KMS-11 (cell line): Measurements from ENCODE around the gene SGCB.

ENCODE experiments used
- H2AFZ ChIP-seq: fragments of 200-600 bp; sonication (generic); 2 replicates; pipeline ENCODE4 v1.6.1; 2016; ENCODE audit warnings: antibody characterized with exemption, mixed run types, low read depth
- H3K27ac ChIP-seq: fragments of 200-600 bp; sonication (generic); 2 replicates; pipeline ENCODE4 v1.6.1; 2016; ENCODE audit warnings: mild to moderate bottlenecking, mixed run types
- H3K27me3 ChIP-seq: fragments of 200-600 bp; sonication (generic); 2 replicates; pipeline ENCODE4 v1.6.1; 2017; ENCODE audit warnings: mild to moderate bottlenecking, low read depth, mixed run types, moderate library complexity; ENCODE audit not compliant: insufficient read depth
- H3K36me3 ChIP-seq: fragments of 200-600 bp; sonication (generic); 2 replicates; pipeline ENCODE4 v1.6.1; 2017; ENCODE audit warnings: mild to moderate bottlenecking, mixed run types; ENCODE audit not compliant: insufficient read depth
- H3K4me1 ChIP-seq: fragments of 200-600 bp; sonication (generic); 2 replicates; pipeline ENCODE4 v1.6.1; 2016; ENCODE audit warnings: mild to moderate bottlenecking, low read depth, mixed run types; ENCODE audit not compliant: poor library complexity, severe bottlenecking
- H3K4me2 ChIP-seq: fragments of 200-600 bp; sonication (generic); 2 replicates; pipeline ENCODE4 v1.7.0; 2016; ENCODE audit warnings: mild to moderate bottlenecking, mixed run types
- H3K4me3 ChIP-seq: fragments of 200-600 bp; sonication (generic); IDR thresholded peaks from 2 replicates; pipeline ENCODE4 v1.6.1; 2017; ENCODE audit warnings: low read depth, low read length, mixed read lengths; ENCODE audit not compliant: insufficient read depth
- H3K79me2 ChIP-seq: fragments of 200-600 bp; sonication (generic); 2 replicates; pipeline ENCODE4 v1.6.1; 2016; ENCODE audit warnings: low read depth, mixed run types; ENCODE audit not compliant: insufficient read depth
- H3K9ac ChIP-seq: fragments of 200-600 bp; sonication (generic); 2 replicates; pipeline ENCODE4 v1.6.1; 2016; ENCODE audit warnings: mild to moderate bottlenecking, mixed run types
- H4K20me1 ChIP-seq: fragments of 200-600 bp; sonication (generic); 2 replicates; pipeline ENCODE4 v1.6.1; 2016; ENCODE audit warnings: mild to moderate bottlenecking, mixed run types; ENCODE audit not compliant: insufficient read depth
- CTCF ChIP-seq: fragments of 200-600 bp; sonication (generic); conservative IDR thresholded peaks from 2 replicates; pipeline ENCODE4 v1.6.1; 2017; ENCODE audit warnings: low read depth, mild to moderate bottlenecking, antibody characterized with exemption, low read length, moderate library complexity, mixed read lengths

The SGCB gene

DNA sequence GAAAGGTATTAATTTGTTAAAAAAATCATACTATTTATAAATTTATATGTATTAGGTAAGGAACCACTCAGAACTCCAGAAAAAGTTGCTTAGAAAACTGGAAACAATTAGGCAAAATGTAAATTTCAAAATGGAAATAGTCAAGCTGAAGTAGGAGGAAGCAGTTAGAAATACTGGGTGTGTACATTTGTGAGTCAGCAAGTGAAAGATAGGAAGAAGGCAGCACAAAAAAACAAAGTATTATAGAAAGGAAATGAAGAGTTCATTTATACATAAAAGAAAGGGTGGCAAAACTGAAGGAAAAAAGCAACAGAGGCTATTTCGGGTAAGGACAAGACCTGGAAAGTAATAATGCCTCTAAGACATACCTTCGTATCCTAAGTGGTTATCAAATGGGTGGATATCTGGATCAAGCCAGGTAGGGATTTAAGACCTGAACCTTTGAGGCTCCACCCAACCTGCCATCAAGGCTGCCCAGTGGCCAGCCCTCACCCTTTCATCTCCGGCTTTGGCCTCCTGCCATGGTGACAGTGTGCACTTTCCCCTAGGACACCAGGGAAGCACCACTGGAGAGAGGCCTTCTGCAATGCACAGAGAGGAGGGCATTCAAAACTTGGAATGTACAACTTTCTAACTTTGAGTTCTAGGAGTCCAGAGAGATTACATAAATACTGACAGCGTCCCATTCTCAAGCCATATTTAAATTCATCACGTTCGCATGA, 18.0 kb downstream of the SGCB start, which contains the start of gene LRRC66:
TSS of gene LRRC66 (minus strand) at position 428 of the 722 bp plus-strand sequence. CDS start 2,750 bp downstream, outside the sequence.
- H2AFZ ChIP-seq = no peak within 1 kb of the TSS
- H3K79me2 ChIP-seq = no peaks in the 10 kb centered on the region
- no peaks in the 10 kb centered on the region for H4K20me1 ChIP-seq
- H3K9ac ChIP-seq = no peak within 1 kb of the TSS
- H3K4me3 ChIP-seq = no peak within 1 kb of the TSS
- H3K27me3 ChIP-seq = no peaks in the 10 kb centered on the region
- H3K4me1 ChIP-seq = no peaks in the 10 kb centered on the region
- H3K4me2 ChIP-seq = no peak within 1 kb of the TSS
- H3K27ac ChIP-seq = no peak within 1 kb of the TSS
- TF ChIP-seq CTCF = no peak
- no peaks in the 10 kb centered on the region for H3K36me3 ChIP-seq

- no peak for TF ChIP-seq CTCF
- Histone ChIP-seq H4K20me1 (no peaks in the 10 kb centered on the region), H3K4me1 (no peaks in the 10 kb centered on the region), H3K4me3 (no peak overlapping the region), H3K27me3 (no peaks in the 10 kb centered on the region), H3K4me2 (no peak overlapping the region), H3K79me2 (no peaks in the 10 kb centered on the region), H3K36me3 (no peaks in the 10 kb centered on the region), H3K27ac (no peak overlapping the region), H2AFZ (no peak overlapping the region), H3K9ac (no peak overlapping the region)
These were observed 20.3 kb downstream of the SGCB start for GRCh38 chr4:52017814-52018213.

DNA sequence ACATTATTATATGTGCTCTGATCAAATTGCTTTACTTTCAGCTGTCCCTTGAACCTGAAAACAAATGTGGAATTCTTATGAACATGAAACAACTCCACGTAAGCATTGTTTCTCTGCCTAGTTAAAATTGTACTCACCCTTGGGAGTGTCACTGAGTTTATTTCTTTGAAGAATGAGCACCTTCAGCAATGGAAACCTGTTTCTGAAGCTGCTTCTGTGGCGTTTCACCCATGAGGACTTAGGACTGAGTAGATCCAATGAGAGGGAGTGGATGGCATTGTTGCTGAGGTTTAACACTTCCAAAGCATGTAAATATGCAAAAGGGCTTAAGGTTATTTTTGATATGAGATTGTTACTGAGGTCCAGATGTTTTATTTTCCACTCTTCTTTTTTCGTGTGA, 21.1 kb downstream of the SGCB start:
- H3K27ac ChIP-seq = no peak overlapping the region
- H3K4me3 ChIP-seq = no peak overlapping the region
- no peak for TF ChIP-seq CTCF
- H3K79me2 ChIP-seq = no peaks in the 10 kb centered on the region
- no peaks in the 10 kb centered on the region for H3K4me1 ChIP-seq
- H2AFZ ChIP-seq = no peak overlapping the region
- H3K27me3 ChIP-seq = no peaks in the 10 kb centered on the region
- no peak overlapping the region for H3K4me2 ChIP-seq
- no peaks in the 10 kb centered on the region for H3K36me3 ChIP-seq
- H4K20me1 ChIP-seq = no peaks in the 10 kb centered on the region
- H3K9ac ChIP-seq = no peak overlapping the region

GRCh38 chr4:52015366-52015765, 22.7 kb downstream of the SGCB start:
- no peak overlapping the region for H3K9ac ChIP-seq
- TF ChIP-seq CTCF = no peak

More at GRCh38 chr4:52015366-52015765, 22.7 kb downstream of the SGCB start:
- Histone ChIP-seq H2AFZ (no peak overlapping the region), H3K27me3 (no peaks in the 10 kb centered on the region), H4K20me1 (no peaks in the 10 kb centered on the region), H3K79me2 (no peaks in the 10 kb centered on the region), H3K4me2 (no peak overlapping the region), H3K36me3 (no peaks in the 10 kb centered on the region), H3K4me1 (no peaks in the 10 kb centered on the region), H3K27ac (no peak overlapping the region), H3K4me3 (no peak overlapping the region)
